NCI-H2227 (cell line): Measurements from ENCODE around the gene RELN.
A peak's percentile ranks its signal among the peaks of the same experiment; 100 is the strongest.

ENCODE experiments used
- DNase-seq: peaks from one replicate; lab custom pipeline; 2025; ENCODE audit not compliant: unreplicated experiment; lab: John Stamatoyannopoulos, UW

Gene RELN

GRCh38 chr7:103580031-103580430 is 409.4 kb downstream of the RELN start:
- no peak for DNase-seq

- DNase-seq, result no peak
Observed at GRCh38 chr7:103577059-103577458, 412.4 kb downstream of the RELN start.

- no peak for DNase-seq
Observed at GRCh38 chr7:103576641-103577040, 412.8 kb downstream of the RELN start.

- no peak for DNase-seq
Observed at GRCh38 chr7:103574576-103574975, 414.9 kb downstream of the RELN start.

GRCh38 chr7:103573479-103574058 is 415.9 kb downstream of the RELN start:
- peak; percentile 76 for DNase-seq

GRCh38 chr7:103571586-103571985 is 417.9 kb downstream of the RELN start:
- no peak for DNase-seq

- no peak for DNase-seq
Observed at GRCh38 chr7:103569621-103570305, 419.7 kb downstream of the RELN start.

- no peak for DNase-seq
Observed at GRCh38 chr7:103564416-103564815, 425.0 kb downstream of the RELN start.

GRCh38 chr7:103560136-103560535 is 429.3 kb downstream of the RELN start:
- DNase-seq, result no peak

- no peak for DNase-seq
Observed at GRCh38 chr7:103551016-103551415, 438.4 kb downstream of the RELN start.

GRCh38 chr7:103549786-103550185 is 439.7 kb downstream of the RELN start:
- DNase-seq, result no peak

- DNase-seq, result no peak
Observed at GRCh38 chr7:103547451-103548284, 441.8 kb downstream of the RELN start.

- no peak for DNase-seq
Observed at GRCh38 chr7:103542470-103542869, 447.0 kb downstream of the RELN start.

GRCh38 chr7:103541947-103542346 is 447.5 kb downstream of the RELN start:
- no peak for DNase-seq

GRCh38 chr7:103541026-103541425 is 448.4 kb downstream of the RELN start:
- no peak for DNase-seq

- DNase-seq, result no peak
Observed at GRCh38 chr7:103540338-103540737, 449.1 kb downstream of the RELN start.

GRCh38 chr7:103539875-103540274 is 449.6 kb downstream of the RELN start:
- no peak for DNase-seq

- no peak for DNase-seq
Observed at GRCh38 chr7:103538964-103539709, 450.3 kb downstream of the RELN start.

GRCh38 chr7:103533761-103534160 is 455.7 kb downstream of the RELN start:
- no peak for DNase-seq

GRCh38 chr7:103532955-103533354 is 456.5 kb downstream of the RELN start:
- no peak for DNase-seq

- DNase-seq, result no peak
Observed at GRCh38 chr7:103528152-103528551, 461.3 kb downstream of the RELN start.
